PFSK-1 (cell line): Measurements from ENCODE around the gene SLC5A12.

Experiments
- FOXP2 ChIP-seq: optimal IDR thresholded peaks from 2 replicates; pipeline ENCODE3; 2011; ENCODE audit warnings: borderline replicate concordance, control low read depth, inconsistent platforms; ENCODE audit not compliant: insufficient read depth; ENCODE audit errors: extremely low read length, extremely low read depth
- POLR2AphosphoS5 ChIP-seq: IDR thresholded peaks from 2 replicates; pipeline ENCODE4 v1.6.1; 2012; ENCODE audit warnings: low read depth, mild to moderate bottlenecking, control low read depth, low read length, moderate library complexity
- SIN3A ChIP-seq: IDR thresholded peaks from 2 replicates; pipeline ENCODE4 v1.6.1; 2012; ENCODE audit warnings: mild to moderate bottlenecking, low read length, moderate library complexity, borderline replicate concordance; ENCODE audit not compliant: insufficient read depth
- TAF1 ChIP-seq: IDR thresholded peaks from 2 replicates; pipeline ENCODE4 v1.6.1; 2012; ENCODE audit warnings: low read length, control low read depth, borderline replicate concordance; ENCODE audit not compliant: insufficient read depth
- TF ChIP-seq, protein P1 (sequence below), 2 experiments: IDR thresholded peaks; 2 replicates each; pipeline versions ENCODE4 v1.6.1 to v1.8.0; 2011 to 2012; ENCODE audit warnings: low read depth in 2 of 2, low read length in 2 of 2, control low read depth in 1 of 2, inconsistent platforms in 1 of 2, mild to moderate bottlenecking in 1 of 2, moderate library complexity in 1 of 2; ENCODE audit not compliant: insufficient read depth in 1 of 2

The SLC5A12 gene

DNA sequence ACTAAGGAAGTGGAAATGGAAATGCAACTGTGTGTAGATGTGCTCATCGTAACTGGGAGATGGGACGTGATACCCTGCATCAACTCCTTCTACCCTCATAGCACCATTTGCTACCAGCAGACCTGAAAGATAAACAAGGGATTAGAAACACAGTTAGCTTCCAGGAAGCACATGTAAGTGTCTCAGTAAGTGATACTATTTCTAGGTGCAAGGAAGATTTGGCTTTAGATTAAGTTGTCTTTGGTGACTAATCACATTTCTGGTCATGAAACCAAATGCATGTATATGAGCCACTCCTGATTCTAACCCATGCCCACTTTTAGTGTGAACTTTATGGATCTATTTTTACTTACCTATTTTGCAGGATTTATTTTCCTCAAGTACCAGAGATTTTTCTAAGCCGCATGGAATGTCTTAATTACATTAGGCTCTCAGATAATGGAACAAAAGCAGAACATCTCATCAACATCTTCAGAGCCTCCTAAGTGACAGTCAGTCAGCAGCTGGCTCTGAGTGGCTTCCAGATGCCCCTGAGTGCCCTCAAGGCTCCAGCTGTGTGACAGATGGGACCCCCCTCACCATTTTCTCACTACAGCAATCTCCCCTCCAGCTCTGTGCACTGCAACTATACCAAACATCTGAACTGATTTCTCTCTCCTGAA lies 21.2 kb downstream of the SLC5A12 start:
- TF ChIP-seq FOXP2 (no peak), TAF1 (no peak), SIN3A (no peak), POLR2AphosphoS5 (no peak)
- TF ChIP-seq, protein P1, sequence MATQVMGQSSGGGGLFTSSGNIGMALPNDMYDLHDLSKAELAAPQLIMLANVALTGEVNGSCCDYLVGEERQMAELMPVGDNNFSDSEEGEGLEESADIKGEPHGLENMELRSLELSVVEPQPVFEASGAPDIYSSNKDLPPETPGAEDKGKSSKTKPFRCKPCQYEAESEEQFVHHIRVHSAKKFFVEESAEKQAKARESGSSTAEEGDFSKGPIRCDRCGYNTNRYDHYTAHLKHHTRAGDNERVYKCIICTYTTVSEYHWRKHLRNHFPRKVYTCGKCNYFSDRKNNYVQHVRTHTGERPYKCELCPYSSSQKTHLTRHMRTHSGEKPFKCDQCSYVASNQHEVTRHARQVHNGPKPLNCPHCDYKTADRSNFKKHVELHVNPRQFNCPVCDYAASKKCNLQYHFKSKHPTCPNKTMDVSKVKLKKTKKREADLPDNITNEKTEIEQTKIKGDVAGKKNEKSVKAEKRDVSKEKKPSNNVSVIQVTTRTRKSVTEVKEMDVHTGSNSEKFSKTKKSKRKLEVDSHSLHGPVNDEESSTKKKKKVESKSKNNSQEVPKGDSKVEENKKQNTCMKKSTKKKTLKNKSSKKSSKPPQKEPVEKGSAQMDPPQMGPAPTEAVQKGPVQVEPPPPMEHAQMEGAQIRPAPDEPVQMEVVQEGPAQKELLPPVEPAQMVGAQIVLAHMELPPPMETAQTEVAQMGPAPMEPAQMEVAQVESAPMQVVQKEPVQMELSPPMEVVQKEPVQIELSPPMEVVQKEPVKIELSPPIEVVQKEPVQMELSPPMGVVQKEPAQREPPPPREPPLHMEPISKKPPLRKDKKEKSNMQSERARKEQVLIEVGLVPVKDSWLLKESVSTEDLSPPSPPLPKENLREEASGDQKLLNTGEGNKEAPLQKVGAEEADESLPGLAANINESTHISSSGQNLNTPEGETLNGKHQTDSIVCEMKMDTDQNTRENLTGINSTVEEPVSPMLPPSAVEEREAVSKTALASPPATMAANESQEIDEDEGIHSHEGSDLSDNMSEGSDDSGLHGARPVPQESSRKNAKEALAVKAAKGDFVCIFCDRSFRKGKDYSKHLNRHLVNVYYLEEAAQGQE (IDR thresholded peaks at IDR 0.05; ENCODE audit: insufficient read depth in 1 of 2, low read depth in 2 of 2, low read length in 2 of 2), result no peak

DNA sequence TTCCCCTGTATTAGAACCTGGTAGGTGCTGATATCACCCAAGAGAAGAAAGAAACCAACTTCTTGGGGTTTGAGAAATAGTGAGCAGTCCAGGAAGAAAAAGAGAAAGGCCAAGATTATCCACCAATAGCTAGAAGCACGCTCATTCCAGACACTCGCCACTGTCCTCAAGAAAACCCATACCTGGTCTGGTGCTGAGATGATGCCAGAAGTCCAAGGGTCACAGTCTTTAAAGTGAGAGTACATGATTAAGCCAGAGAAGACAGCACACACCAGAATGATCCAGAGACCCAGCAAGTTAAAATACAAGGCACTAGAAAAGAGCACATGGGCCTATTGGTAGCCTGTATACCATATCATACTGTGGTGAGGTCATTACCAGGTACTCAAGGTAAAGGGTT lies 23.6 kb downstream of the SLC5A12 start:
- TF ChIP-seq SIN3A (no peak), POLR2AphosphoS5 (no peak), FOXP2 (no peak), TAF1 (no peak)
- TF ChIP-seq, protein P1 (IDR thresholded peaks at IDR 0.05; ENCODE audit: insufficient read depth in 1 of 2, low read depth in 2 of 2, low read length in 2 of 2), result no peak

DNA sequence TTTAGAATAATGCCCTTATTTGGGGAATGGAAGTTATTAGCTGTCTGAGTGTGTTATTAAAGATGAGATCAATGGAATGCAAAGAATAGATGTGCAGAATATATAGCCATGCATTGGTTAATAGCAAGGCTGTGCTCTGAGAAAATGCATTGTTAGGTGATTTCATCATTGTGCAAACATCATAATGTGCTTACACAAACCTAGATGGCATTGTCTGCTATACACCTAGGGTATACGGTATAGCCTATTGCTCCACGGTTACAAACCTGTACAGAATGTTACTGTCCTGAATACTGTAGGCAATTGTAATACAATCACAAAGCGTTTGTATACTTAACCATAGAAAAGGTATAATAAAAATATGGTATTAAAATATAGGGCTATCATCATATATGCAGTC lies 25.5 kb downstream of the SLC5A12 start:
- TF ChIP-seq TAF1 (no peak), FOXP2 (no peak), SIN3A (no peak), POLR2AphosphoS5 (no peak)
- TF ChIP-seq, protein P1 (IDR thresholded peaks at IDR 0.05; ENCODE audit: insufficient read depth in 1 of 2, low read depth in 2 of 2, low read length in 2 of 2), result no peak

DNA sequence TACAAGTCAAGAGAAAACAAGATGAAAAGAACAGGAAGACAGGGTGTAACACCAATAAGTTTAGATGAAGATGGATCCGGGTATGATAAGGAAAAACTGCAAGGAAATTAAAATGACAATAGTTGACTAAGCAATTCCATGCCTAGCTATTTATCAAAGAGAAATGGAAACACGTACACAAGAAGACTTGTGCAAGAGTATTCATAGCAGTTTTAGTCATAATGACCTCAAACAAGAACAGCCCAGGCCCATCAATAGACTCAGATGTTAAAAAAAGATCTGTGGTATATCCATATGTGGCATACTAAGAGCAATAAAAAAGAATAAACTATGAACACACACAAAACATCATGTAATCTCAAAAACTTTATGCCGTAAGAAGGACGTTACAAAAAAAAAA lies 33.2 kb downstream of the SLC5A12 start:
- TF ChIP-seq, protein P1 (IDR thresholded peaks at IDR 0.05; ENCODE audit: insufficient read depth in 1 of 2, low read depth in 2 of 2, low read length in 2 of 2), result no peak
- TF ChIP-seq TAF1, result no peak
- no peak for TF ChIP-seq FOXP2
- TF ChIP-seq POLR2AphosphoS5, result no peak
- TF ChIP-seq SIN3A, result no peak

DNA sequence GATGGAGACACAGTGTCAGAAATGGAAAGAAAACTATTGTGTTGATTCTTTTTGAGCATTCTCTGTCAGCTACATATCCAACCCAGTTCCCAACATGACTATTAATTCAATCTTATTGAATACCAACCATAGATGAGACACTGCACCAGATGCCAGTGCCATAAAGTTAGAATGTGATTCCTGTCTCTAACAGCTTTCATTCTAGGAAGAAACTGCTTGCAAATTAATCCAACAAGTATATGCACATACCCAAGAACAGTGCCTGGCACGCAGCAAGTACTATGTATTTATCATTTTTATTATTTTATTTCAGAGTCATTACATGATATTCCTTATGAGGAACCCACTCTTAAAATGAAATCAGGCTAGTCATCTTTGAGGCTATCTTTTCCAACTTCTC lies 34.5 kb downstream of the SLC5A12 start:
- no peak for TF ChIP-seq TAF1
- no peak for TF ChIP-seq FOXP2
- no peak for TF ChIP-seq SIN3A
